CD4-positive, alpha-beta T cell (primary cell): Measurements from ENCODE around the gene NOD2. TPM values are rescaled to one million over a fixed set of nuclear protein-coding genes. Genes with fewer than 3 reads are reported as not detected.

ENCODE experiments used
- ATAC-seq: fragments of 200-7000 bp; cut with Tn5 transposase; one replicate; pipeline ENCODE4 v1.10.0; 2022; ENCODE audit warnings: mild to moderate bottlenecking; ENCODE audit not compliant: poor library complexity
- CTCF ChIA-PET: fragments of 350-600 bp; sonication (Branson Sonifier 250); formaldehyde crosslinking; loops from one replicate; lab custom pipeline; 2021; ENCODE audit warnings: antibody characterized with exemption, inconsistent platforms; lab: Charles Lee
- POLR2A ChIA-PET: fragments of 350-600 bp; sonication (Branson Sonifier 250); formaldehyde crosslinking; loops from one replicate; lab custom pipeline; 2021; ENCODE audit warnings: antibody characterized with exemption, inconsistent platforms; lab: Charles Lee
- DNase-seq, 14 experiments: peaks; one replicate each; pipeline ENCODE4 v3.0.0-alpha.2; 2013 to 2020; ENCODE audit warnings: mixed read lengths in 2 of 14
- H3K27ac ChIP-seq, 2 donors: one replicate each; pipeline versions ENCODE4 v1.5.1 to v1.7.0; 2013; ENCODE audit warnings: low read length in 2 of 2, low read depth in 1 of 2, mild to moderate bottlenecking in 1 of 2
- H3K27me3 ChIP-seq, 2 experiments: 1 replicate in 1 of 2; 2 replicates in 1 of 2; pipeline versions ENCODE4 v1.6.1 to v1.7.0; 2013; ENCODE audit warnings: low read length in 2 of 2, control low read depth in 1 of 2, mild to moderate bottlenecking in 1 of 2, moderate library complexity in 1 of 2; ENCODE audit not compliant: insufficient read depth in 2 of 2, control insufficient read depth in 1 of 2
- H3K36me3 ChIP-seq: one replicate; pipeline ENCODE4 v1.6.1; 2013; ENCODE audit warnings: low read length, control low read depth; ENCODE audit not compliant: insufficient read depth
- H3K4me1 ChIP-seq: one replicate; pipeline ENCODE4 v1.6.1; 2013; ENCODE audit warnings: low read length, control low read depth; ENCODE audit not compliant: insufficient read depth
- H3K4me3 ChIP-seq: one replicate; pipeline ENCODE4 v1.5.1; 2013; ENCODE audit warnings: mild to moderate bottlenecking, low read length, moderate library complexity
- H3K9me3 ChIP-seq, 2 experiments: 1 replicate in 1 of 2; 2 replicates in 1 of 2; pipeline versions ENCODE4 v1.6.1 to v1.7.0; 2013; ENCODE audit warnings: low read length in 2 of 2, mild to moderate bottlenecking in 2 of 2, control low read depth in 1 of 2, moderate library complexity in 1 of 2; ENCODE audit not compliant: control insufficient read depth in 1 of 2, insufficient read depth in 1 of 2
- H3K27ac Mint-ChIP-seq: one replicate; pipeline ENCODE4 v1.8.0; 2020; ENCODE audit warnings: mixed read lengths
- H3K27me3 Mint-ChIP-seq: one replicate; pipeline ENCODE4 v1.8.0; 2021; ENCODE audit warnings: mixed read lengths
- H3K36me3 Mint-ChIP-seq: one replicate; pipeline ENCODE4 v1.8.0; 2021; ENCODE audit warnings: low read depth, mixed read lengths
- H3K4me1 Mint-ChIP-seq: one replicate; pipeline ENCODE4 v1.8.0; 2021; ENCODE audit warnings: low read depth, mixed read lengths
- H3K4me3 Mint-ChIP-seq: one replicate; pipeline ENCODE4 v1.8.0; 2020; ENCODE audit warnings: mild to moderate bottlenecking, mixed read lengths
- H3K9me3 Mint-ChIP-seq: one replicate; pipeline ENCODE4 v1.8.0; 2020; ENCODE audit warnings: mixed read lengths
- CTCF ChIP-seq: fragments of 200-600 bp; IDR thresholded peaks from one replicate; pipeline ENCODE4 v1.8.0; 2022; ENCODE audit warnings: antibody characterized with exemption, mild to moderate bottlenecking
- intact Hi-C, 2 experiments: fragments of 100-400 bp; cut with DNase I in 1 of 2; cut with micrococcal nuclease in 1 of 2; formaldehyde crosslinking; loops; one replicate each; pipeline versions ENCODE4 v1.15.1 to v1.9.0; 2023 to 2025; cut with DNase I, micrococcal nuclease
- polyA plus RNA-seq, 2 donors: library from polyadenylated mRNA; unstranded; fragments of 120-200 nt; gene quantifications; one replicate each; pipeline ENCODE4 v1.2.1, GENCODE V29; 2013
- total RNA-seq, 174 experiments: library from RNA in 2 of 174; stranded (reverse) in 2 of 174; gene quantifications; one replicate each; pipeline ENCODE4 v1.2.3 and lab custom pipeline; 2021 to 2026

Gene NOD2
- total RNA-seq: 1 to 10 TPM; 4.5 to 5.3 TPM
- polyA plus RNA-seq (2013, experiment 1 of 2): 7.8 TPM
- 10.0 TPM for polyA plus RNA-seq (2013, experiment 2 of 2)
- total RNA-seq (lab: John Stamatoyannopoulos, UW): 3.8 to 50.4 (median 14.5) reads per million in 172 experiments

DNA sequence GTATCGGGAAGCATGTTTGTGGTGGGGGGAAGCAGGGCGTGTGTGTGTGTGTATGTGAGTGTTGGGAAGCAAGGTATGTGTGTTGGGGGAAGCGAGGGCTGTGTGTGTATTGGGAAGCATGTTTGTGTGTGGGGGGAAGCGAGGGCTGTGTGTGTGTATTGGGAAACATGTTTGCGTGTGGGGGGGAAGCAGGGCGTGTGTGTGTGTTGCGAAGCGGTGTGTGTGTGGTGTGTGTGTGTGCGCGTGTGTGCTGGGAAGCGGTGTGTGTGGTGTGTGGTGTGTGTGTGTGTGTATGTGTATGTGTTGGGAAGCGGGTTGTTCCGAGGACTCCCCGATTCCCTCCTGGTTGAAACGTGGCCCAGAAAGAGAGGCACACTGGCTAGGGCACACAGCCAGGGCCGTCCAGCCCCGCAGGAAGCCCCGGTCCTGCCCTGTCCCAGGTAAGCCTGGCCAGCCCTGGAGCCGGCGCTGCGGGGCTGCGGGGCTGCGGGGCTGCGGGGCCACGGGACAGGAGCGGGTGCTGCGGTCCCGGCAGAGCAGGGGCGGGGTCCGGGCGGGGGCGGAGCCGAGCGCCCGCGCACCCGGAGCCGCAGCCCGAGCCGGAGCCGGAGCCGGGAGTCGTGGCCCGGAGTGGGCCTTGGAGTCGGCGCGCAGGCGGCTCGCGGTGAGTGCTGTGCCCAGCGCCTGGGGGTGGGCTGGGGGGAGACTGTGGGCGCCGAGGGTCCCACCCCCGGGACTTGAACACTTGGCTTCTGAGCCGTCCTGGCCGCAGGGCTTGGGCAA is at the start of gene NOD2:
Gene NOD2 (plus strand): TSS at position 608 of the 783 bp plus-strand sequence. CDS start 5,890 bp downstream, outside the sequence.
- ATAC-seq (peak; percentile 67), DNase-seq (peak in 6 of 14 experiments; percentile 35 to 72 (median 53))
- Histone ChIP-seq H3K36me3 (no peaks in the 10 kb centered on the region), H3K9me3 (no peaks in the 10 kb centered on the region), H3K27me3 (no peaks in the 10 kb centered on the region), H3K4me3 (peak within 1 kb of the TSS; percentile 70), H3K4me1 (peaks cover 56% of the 10 kb centered on the region), H3K27ac (no peak within 1 kb of the TSS)
- Mint-ChIP-seq H3K4me1 (peaks cover 62% of the 10 kb centered on the region), H3K9me3 (no peaks in the 10 kb centered on the region), H3K27ac (peak within 1 kb of the TSS; percentile 72), H3K27me3 (no peaks in the 10 kb centered on the region), H3K36me3 (no peaks in the 10 kb centered on the region), H3K4me3 (peak within 1 kb of the TSS; percentile 83)
- ChIA-PET POLR2A (interaction anchor here (1.2 to 2.3 kb wide), 3 partner anchors 12 to 54 kb away, joined by 3 to 11 read pairs (median 10); partner anchors contain the start of genes CYLD and SNX20), CTCF (interaction anchor here (1.8 kb wide), 1 partner anchor 28 kb away, joined by 7 read pairs; no protein-coding TSS in a partner anchor)
- intact Hi-C loops: no loop called here
- TF ChIP-seq CTCF: no peak

GRCh38 chr16:50644245-50644644 is 49.2 kb upstream of the NOD2 start:
- no peak overlapping the region for H3K27ac ChIP-seq
- no peaks in the 10 kb centered on the region for H3K9me3 ChIP-seq
- H3K4me1 ChIP-seq: peaks cover 4% of the 10 kb centered on the region
- H3K4me1 Mint-ChIP-seq: peaks cover 6% of the 10 kb centered on the region
- intact Hi-C loops: loop anchor here (1.0 to 5.0 kb wide), 2 partner anchors 317 to 432 kb away; no protein-coding TSS in a partner anchor
- no peak overlapping the region for H3K4me3 ChIP-seq
- no peaks in the 10 kb centered on the region for H3K36me3 ChIP-seq
- no peaks in the 10 kb centered on the region for H3K9me3 Mint-ChIP-seq
- H3K4me3 Mint-ChIP-seq: no peak overlapping the region
- no peak overlapping the region for H3K27ac Mint-ChIP-seq
- DNase-seq (no peak), ATAC-seq (no peak)
- no peak for TF ChIP-seq CTCF
- H3K36me3 Mint-ChIP-seq: no peaks in the 10 kb centered on the region
- ChIA-PET CTCF (interaction anchor here (0.8 to 1.2 kb wide), 4 partner anchors 9 to 433 kb away, joined by 3 to 12 read pairs (median 4); no protein-coding TSS in a partner anchor), POLR2A (interaction anchor here (1.0 to 1.2 kb wide), 3 partner anchors 102 to 619 kb away, joined by 3 to 7 read pairs (median 3); partner anchors contain the start of gene CNEP1R1)
- H3K27me3 ChIP-seq: no peaks in the 10 kb centered on the region
- H3K27me3 Mint-ChIP-seq: no peaks in the 10 kb centered on the region

GRCh38 chr16:50644729-50645128 is 48.7 kb upstream of the NOD2 start:
- H3K27ac ChIP-seq: no peak overlapping the region
- no peak overlapping the region for H3K4me3 Mint-ChIP-seq
- TF ChIP-seq CTCF: peak; percentile 50
- POLR2A ChIA-PET: interaction anchor here (0.6 to 1.2 kb wide), 4 partner anchors 20 to 620 kb away, joined by 3 to 7 read pairs (median 3); partner anchors contain the start of gene CNEP1R1
- H3K9me3 ChIP-seq: no peaks in the 10 kb centered on the region
- no peaks in the 10 kb centered on the region for H3K36me3 Mint-ChIP-seq
- no peaks in the 10 kb centered on the region for H3K9me3 Mint-ChIP-seq
- ATAC-seq (peak; percentile 81), DNase-seq (peak in 12 of 14 experiments; percentile 15 to 69 (median 46))
- no peaks in the 10 kb centered on the region for H3K27me3 Mint-ChIP-seq
- H3K4me1 Mint-ChIP-seq: peaks cover 6% of the 10 kb centered on the region
- intact Hi-C loops: loop anchor here (1.0 to 5.0 kb wide), 3 partner anchors 272 to 432 kb away; no protein-coding TSS in a partner anchor
- no peak overlapping the region for H3K4me3 ChIP-seq
- peaks cover 4% of the 10 kb centered on the region for H3K4me1 ChIP-seq
- H3K27ac Mint-ChIP-seq: no peak overlapping the region
- H3K27me3 ChIP-seq: no peaks in the 10 kb centered on the region
- H3K36me3 ChIP-seq: no peaks in the 10 kb centered on the region
- CTCF ChIA-PET: interaction anchor here (0.8 to 1.2 kb wide), 6 partner anchors 9 to 434 kb away, joined by 3 to 12 read pairs (median 4); no protein-coding TSS in a partner anchor
